COR-L47 (cell line): ENCODE results near the gene RAPGEF2.

Source experiments
- DNase-seq: peaks from one replicate; lab custom pipeline; 2025; lab: John Stamatoyannopoulos, UW

The RAPGEF2 gene

DNA sequence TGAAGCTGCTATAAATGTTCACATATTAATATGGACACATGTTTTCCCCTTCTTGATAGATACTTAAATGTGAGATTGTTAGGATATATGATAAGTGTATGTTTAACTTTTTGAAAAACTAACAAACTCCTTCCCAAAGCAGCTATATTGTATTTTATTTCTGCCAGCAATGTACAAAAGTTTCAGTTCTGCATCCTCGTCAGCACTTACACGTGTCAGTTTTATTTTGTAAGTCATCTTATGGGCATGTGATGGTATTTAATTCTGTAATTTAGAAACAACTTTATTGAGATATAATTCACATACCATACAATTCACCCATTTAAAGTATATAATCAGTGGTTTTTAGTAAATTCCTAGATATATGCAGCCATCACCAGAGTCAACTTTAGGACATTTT, 31.6 kb downstream of the RAPGEF2 start:
- no peak for DNase-seq

DNA sequence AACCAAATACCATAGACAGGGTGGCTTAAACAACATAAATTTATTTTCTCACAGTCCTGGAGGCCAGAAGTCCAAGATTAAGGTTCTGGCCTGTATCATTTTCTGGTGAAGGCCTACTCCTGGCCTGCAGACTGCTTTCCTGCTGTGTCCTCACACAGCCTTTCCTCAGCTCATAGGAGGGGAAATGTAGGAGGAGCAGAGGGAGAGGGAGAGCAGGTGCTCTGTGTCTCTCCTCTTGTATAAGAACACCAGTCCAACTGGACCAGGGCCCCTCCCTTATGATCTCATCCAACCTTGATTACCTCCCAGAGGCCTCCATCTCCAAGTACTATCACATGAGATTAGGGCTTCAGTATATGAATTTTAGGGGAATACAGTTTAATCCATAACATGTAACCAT, 34.3 kb downstream of the RAPGEF2 start:
- DNase-seq = peak; percentile 46

GRCh38 chr4:159138436-159138835, 35.6 kb downstream of the RAPGEF2 start:
- no peak for DNase-seq

DNA sequence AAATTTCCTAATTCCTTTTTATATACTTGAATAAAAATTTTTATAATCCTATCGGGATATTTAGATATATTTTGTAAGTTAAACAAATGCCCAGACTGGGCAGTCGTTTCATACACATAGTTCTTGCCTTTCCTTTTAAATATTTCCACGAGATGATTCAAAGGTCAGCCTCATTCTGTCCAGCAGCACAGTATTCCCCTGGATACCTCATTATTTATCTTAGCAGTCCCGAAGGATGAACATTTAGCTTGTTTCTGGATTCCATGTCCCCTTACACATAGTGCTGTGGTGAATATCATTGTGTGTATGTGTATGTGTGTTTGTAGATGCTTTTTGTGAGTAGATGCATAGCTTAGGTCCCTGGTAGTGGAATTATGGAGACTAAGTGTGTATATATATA, 38.3 kb downstream of the RAPGEF2 start:
- no peak for DNase-seq

DNA sequence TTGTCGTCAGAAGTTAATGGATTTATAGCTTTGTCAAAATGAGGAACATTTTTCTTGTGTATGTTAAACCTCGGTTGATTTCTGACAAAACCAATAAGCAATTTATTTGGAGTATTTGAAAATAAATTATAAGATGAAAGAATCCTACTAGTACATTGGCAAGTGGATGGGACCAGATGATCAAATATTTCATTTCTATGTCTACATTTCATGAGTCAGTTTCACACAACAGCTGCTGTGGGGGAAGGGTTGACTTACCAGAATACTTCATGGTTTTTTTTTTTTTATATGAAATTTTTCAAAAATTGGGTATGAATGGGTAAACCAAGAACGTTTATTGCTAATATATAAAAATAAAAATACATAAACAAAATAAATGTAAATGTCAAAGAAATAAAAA, 39.4 kb downstream of the RAPGEF2 start:
- no peak for DNase-seq

- no peak for DNase-seq
These were observed 40.0 kb downstream of the RAPGEF2 start for GRCh38 chr4:159142681-159143384.

DNA sequence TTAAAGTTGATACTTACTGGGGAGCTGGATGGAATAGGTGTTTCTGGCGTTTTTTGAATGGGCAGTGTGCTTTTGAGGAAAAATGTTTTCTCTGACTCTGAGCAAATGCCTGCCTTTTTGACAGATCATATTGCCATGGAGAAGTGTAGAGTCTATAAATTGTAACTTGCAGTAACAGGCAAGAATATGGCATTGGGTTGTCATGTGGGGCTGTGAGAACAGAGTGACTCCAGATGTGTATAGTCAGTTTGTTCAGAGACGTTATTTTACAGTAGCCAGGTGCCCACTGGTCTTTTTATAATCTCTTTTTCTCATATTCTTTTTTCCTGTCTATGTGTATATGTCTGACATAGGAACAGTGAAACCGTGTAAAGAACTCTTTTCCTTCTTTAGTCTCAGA, 40.8 kb downstream of the RAPGEF2 start:
- no peak for DNase-seq

DNA sequence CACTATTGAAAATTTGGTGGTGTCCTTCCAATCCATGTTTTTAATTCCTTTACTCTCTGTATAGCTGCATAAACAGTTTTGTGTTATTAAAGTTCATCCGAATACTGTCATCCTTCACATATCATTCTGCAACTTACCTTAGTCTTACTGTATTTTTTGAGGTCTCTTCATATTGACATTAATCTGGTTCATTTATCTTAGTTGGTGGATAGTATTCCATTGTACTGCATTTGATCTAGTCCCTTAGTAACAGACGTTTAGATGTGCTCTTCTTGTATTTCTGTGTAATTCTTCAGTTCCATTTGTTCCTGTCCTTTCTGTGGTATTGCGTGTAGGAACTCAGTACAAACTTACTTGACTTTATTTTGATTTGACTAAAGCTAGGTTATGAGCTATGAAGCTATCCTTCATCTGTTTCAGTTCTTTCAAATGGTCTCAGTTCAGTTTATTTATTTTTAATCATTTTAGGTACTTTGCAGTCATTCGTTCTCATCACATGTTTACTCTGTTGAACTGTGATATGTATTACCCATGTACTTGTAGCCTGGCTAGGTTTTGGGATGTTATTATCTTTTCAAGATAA, 41.3 kb downstream of the RAPGEF2 start:
- DNase-seq = no peak

DNA sequence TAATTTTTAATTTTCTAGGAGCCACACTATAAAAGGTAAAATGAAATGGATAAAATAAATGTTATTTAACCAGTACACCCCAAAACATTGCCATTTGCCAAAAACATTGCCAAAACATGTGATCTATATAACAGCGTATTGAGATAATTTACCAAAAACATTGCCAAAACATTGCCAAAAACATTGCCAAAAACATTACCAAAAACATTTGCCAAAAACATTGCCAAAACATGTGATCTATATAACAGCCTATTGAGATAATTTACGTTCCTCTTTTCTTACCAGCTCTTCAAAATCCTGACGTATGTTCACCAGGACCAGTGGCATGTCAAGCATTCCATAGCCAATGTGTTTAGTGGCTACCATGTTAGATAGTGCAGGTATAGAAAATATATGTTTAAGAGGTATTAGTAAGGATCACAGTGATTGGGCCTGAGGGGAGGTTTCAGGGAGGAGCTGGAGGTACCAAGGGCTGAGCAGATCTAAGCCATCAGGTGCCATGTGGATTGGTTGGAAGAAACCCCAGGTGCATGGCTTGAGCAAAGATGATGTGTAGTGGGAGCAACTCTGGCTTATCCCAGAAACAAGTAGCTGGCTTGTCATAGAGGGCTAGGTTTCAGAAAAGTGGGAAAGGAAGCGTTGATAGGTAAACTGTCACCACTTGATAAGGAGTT, 42.6 kb downstream of the RAPGEF2 start:
- DNase-seq = no peak

GRCh38 chr4:159145992-159146330, 43.1 kb downstream of the RAPGEF2 start:
- no peak for DNase-seq

- DNase-seq = no peak
These were observed 43.6 kb downstream of the RAPGEF2 start for GRCh38 chr4:159146488-159146887.

DNA sequence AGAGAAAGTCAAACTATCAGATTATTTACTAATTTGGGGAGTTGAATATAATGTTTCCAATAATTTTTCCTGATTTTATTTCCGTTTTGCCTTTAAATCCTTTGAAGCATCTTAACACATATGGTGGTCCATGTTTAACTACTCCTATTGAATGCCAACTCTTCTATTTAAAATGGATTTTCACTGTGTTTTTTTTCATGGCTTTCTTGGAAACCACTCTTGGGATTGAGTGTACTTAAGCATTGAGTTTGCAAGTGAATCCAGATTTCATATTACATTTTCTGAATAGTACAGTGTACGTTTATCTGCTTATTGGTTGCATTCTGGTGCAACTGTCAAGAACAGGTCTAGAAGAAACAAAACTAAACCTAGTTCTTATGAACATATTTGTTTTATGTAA, 45.6 kb downstream of the RAPGEF2 start:
- no peak for DNase-seq

DNA sequence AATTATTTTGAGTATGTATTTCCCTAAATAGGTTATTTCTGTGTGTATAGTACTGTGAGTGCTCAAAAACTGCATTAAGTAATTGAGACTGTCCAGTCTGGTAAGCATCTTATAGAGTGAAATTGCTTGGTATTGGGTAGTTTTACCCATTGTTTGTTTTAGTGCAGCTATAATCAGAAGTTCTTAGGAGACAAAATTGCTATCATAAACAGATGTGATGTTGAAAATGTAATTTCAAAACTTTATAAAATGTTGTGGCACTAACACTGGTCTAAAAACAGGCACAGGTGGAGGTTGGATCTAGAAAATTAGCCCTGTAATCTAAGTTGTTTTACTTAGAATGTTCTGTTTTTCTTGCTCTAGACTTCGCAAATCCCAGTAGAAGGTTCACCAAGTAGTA, 46.8 kb downstream of the RAPGEF2 start:
- no peak for DNase-seq

- DNase-seq = no peak
These were observed 47.5 kb downstream of the RAPGEF2 start for GRCh38 chr4:159150396-159150795.

DNA sequence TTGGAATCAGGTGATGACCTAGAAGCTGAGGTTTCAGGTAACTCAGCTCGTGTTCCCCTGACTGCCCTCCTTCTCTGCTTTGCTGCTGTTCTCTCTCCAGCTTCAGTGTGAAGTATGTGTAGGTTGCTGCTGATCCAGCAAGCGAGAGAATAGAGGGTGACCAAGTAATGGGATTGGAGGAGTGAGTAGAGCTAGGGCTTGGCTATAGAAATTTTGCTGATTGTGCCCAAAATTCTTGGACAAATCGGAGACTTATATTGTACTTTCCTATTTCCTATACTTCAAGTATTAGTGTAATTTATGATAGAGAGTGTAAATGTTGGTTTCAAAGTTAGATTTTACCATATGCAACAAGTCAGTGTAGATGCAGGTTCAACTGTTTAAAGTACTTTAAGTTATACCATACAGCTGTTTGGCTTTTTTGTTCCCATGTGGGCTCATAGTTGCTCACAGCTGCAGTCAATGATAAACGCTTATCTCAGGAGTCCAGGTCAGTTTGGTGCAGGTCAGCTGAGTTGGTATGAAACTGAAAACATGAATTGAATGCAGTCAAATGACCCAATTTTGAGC, 48.0 kb downstream of the RAPGEF2 start:
- no peak for DNase-seq

DNA sequence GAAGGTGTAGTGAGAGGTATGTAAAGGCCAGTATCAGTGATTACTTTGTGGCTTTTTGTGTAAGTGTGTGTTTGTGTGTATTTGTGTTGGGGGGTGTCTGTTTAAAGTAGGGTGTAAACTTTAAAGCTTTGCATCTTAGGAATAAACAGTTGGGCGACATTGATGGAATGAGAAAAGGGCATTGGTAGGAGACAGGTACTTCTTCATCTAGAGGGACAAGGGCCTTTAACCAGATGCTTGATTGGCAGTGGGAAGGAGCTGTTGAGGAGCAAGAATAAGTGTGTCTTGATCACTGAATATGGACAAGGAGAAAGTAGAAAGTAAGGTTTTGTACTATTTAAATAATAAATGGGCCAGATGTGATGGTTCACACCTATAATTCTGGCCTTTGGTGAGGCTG, 48.8 kb downstream of the RAPGEF2 start:
- DNase-seq = no peak

DNA sequence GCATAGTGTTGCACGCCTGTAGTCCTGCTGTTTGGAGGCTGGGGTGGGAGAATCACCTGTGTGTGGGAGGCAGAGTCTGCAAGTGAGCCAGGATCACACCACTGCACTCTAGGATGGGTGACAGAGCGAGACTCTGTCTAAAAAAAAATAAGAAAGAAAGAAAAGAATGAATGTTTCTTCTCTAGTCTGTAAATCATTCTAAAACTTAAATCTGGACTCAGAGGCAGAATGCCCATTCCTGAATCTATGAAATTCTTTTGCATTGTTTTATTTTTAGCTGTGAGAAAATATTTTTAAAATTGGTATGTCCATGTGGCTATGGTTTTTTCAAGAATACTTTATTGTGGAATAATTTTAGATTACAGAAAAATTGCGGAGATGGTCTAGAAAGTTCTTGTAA, 49.3 kb downstream of the RAPGEF2 start:
- DNase-seq = no peak

- no peak for DNase-seq
These were observed 50.8 kb downstream of the RAPGEF2 start for GRCh38 chr4:159153669-159154068.

DNA sequence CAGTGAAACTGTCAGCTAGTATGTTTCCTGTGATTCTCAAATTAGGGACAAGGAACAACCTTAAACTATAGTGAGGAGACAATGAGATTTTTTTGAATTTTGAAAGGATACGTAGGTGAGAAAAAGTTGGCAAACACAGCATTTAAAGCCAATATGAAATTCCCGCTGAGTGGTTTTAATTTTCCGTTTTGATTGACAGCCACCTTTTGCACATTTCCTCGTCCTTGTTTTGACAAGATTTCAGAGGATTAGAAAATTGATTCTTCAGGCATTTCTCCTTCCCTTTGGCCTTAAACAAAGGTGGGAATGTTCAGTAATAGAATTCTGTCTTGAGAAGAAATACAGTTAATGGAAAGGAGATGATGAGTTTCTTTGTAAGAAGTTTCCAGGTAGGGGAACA, 52.2 kb downstream of the RAPGEF2 start:
- DNase-seq = no peak

DNA sequence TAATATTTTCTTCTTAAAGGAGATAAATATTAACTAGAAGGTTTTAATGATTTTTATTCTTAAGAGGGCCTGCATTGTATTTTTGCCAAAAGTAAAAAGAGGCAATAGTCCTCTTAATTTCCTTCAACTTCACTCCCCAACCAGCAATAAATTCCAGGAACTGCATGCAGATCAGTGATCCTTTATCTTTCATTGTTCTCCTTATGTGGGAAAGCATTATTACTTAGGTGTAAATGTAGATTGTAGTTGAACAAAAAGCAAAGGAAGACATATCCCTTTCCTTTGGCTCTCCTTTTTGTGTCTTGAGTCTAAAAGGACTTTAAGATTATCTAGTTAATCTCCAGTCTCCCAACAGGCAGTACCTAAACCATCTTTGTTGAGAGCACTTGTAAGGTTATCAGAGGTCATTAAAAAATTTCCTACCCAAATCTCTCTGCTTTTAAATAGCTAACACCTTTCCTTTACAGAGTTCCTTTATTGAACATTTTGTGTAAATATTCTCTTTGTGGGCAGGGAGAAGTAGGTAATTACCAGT, 55.3 kb downstream of the RAPGEF2 start:
- no peak for DNase-seq

DNA sequence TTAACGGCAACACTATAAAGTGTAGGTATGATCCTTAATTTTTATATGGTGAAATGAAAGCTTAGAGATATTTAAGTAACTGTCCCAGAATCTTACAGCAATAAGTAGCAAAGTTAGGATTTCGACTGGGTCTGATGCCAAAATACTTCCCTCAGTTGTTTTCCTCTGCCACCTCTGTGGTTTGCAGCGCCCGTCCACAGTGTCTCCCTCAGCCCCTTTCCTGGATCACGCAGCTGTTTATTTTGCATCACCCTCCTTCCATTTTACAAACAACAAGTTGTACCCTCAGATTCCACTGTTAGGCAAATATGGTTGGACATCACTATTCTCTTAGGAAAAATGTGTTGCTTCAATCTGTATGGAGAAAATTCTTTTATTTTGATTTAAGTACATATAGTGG, 56.1 kb downstream of the RAPGEF2 start:
- peak; percentile 30 for DNase-seq

- peak; percentile 71 for DNase-seq
These were observed 56.7 kb downstream of the RAPGEF2 start for GRCh38 chr4:159159611-159160010.

GRCh38 chr4:159160242-159160641, 57.4 kb downstream of the RAPGEF2 start:
- no peak for DNase-seq
